Ovary (tissue), 3 donors: ENCODE data around the gene P2RY12.

ENCODE experiments used
- CTCF ChIP-seq, 3 donors: fragments of 450-650 bp in 2 of 3; fragments of 200-600 bp in 1 of 3; IDR thresholded peaks; one replicate each; pipeline versions ENCODE4 v1.5.1 to v1.8.0; 2016 to 2022; ENCODE audit warnings: antibody characterized with exemption in 3 of 3, mild to moderate bottlenecking in 1 of 3
- EP300 ChIP-seq: sonication (generic); formaldehyde crosslinking; IDR thresholded peaks from one replicate; pipeline ENCODE4 v1.6.1; 2017; ENCODE audit warnings: antibody characterized with exemption
- POLR2A ChIP-seq: fragments of 450-650 bp; IDR thresholded peaks from one replicate; pipeline ENCODE4 v1.6.1; 2017; ENCODE audit warnings: antibody characterized with exemption, mild to moderate bottlenecking, moderate library complexity
- donor health status: DM: no; HTN: no; CAD: no.

- no peak for TF ChIP-seq CTCF (IDR thresholded peaks at IDR 0.05)
- no peak for TF ChIP-seq EP300
- TF ChIP-seq POLR2A = no peak
These were observed 17.6 kb downstream of the P2RY12 start for GRCh38 chr3:151366993-151367392.
